ENCODE results near the gene MKI67.

DNA sequence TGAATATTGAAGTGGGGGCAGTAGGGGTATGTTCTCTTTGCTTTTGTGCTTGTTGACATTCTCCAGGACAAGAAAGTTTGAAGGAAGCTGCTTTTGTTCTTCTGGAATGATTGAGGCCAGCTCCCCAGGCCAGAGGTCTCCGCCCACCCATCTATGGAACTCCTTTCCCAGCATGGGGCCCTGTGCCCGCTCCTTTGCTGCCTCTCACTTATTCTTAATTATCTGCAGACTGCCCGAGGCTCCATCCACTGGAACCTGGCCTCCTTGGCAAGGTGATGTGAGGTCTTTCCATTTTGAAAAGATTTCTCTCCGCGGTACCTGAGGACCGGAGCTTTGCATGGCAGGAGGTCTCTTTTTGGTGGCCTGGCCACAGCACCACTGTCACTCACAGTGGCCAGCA, 39.3 kb upstream of the MKI67 start:
- TF ChIP-seq CHD1 (IDR thresholded peaks at IDR 0.05; ENCODE audit: low read depth, low read length) (no peak), ELK1 (IDR thresholded peaks at IDR 0.05; ENCODE audit: borderline replicate concordance, low read depth, low read length) (no peak), NFE2L2 (IDR thresholded peaks at IDR 0.05; ENCODE audit: low read depth, low read length) (no peak), CTCF (conservative IDR thresholded peaks at IDR 0.05; ENCODE audit: low read depth, low read length) (no peak), POLR2A (IDR thresholded peaks at IDR 0.05; ENCODE audit: low read depth, low read length) (no peak), MXI1 (IDR thresholded peaks at IDR 0.05; ENCODE audit: borderline replicate concordance, low read depth, low read length) (no peak)
